GM12878 (cell line): ENCODE measurements around the gene TXNRD1.

ENCODE experiments used
- BCL3 ChIP-seq: IDR thresholded peaks from 2 replicates; pipeline ENCODE4 v1.6.1; 2011; ENCODE audit warnings: borderline replicate concordance, low read depth, mild to moderate bottlenecking, moderate library complexity, low read length; ENCODE audit not compliant: insufficient read depth, poor library complexity, severe bottlenecking
- CHD4 ChIP-seq: fragments of 200-600 bp; sonication (generic); IDR thresholded peaks from 2 replicates; pipeline ENCODE4 v1.6.1; 2016; ENCODE audit warnings: mild to moderate bottlenecking
- CTCF ChIP-seq, 3 experiments: IDR thresholded peaks in 2 of 3; conservative IDR thresholded peaks in 1 of 3; 2 replicates each; pipeline ENCODE4 v1.5.1; 2011; ENCODE audit warnings: low read depth in 3 of 3, low read length in 3 of 3, mild to moderate bottlenecking in 3 of 3, control low read depth in 2 of 3, moderate library complexity in 2 of 3, inconsistent platforms in 1 of 3, mixed read lengths in 1 of 3; ENCODE audit not compliant: control insufficient read depth in 2 of 3, insufficient read depth in 1 of 3; ENCODE audit errors: extremely low read depth in 1 of 3
- ETV6 ChIP-seq, 2 experiments: fragments of 450-650 bp in 1 of 2; IDR thresholded peaks in 1 of 2; conservative IDR thresholded peaks in 1 of 2; 2 replicates each; pipeline ENCODE4 v1.6.1; 2014; ENCODE audit warnings: antibody characterized with exemption in 1 of 2, borderline replicate concordance in 1 of 2, low read depth in 1 of 2, mild to moderate bottlenecking in 1 of 2, moderate library complexity in 1 of 2
- FOS ChIP-seq: IDR thresholded peaks from 3 replicates; pipeline ENCODE4 v1.6.1; 2011; ENCODE audit warnings: borderline replicate concordance; ENCODE audit not compliant: insufficient read length; ENCODE audit errors: extremely low read depth
- HDAC6 ChIP-seq: fragments of 200-600 bp; sonication (generic); IDR thresholded peaks from one replicate; pipeline ENCODE4 v1.8.0; 2017; ENCODE audit warnings: antibody characterized with exemption; ENCODE audit not compliant: unreplicated experiment
- JUNB ChIP-seq: IDR thresholded peaks from 2 replicates; pipeline ENCODE4 v1.6.1; 2016; ENCODE audit warnings: antibody characterized with exemption, mild to moderate bottlenecking
- KAT2A ChIP-seq: conservative IDR thresholded peaks from 2 replicates; pipeline ENCODE4 v1.6.1; 2011; ENCODE audit warnings: low read depth, low read length; ENCODE audit not compliant: control insufficient read depth
- MAX ChIP-seq: IDR thresholded peaks from 2 replicates; pipeline ENCODE4 v1.6.1; 2012; ENCODE audit warnings: low read depth, low read length, improper control_type of control experiment
- NR2C2 ChIP-seq: IDR thresholded peaks from 2 replicates; pipeline ENCODE4 v1.6.1; 2011; ENCODE audit warnings: borderline replicate concordance, low read depth; ENCODE audit not compliant: control insufficient read depth, insufficient read length
- POLR2A ChIP-seq: IDR thresholded peaks from 2 replicates; pipeline ENCODE4 v1.6.1; 2011; ENCODE audit warnings: low read depth, mild to moderate bottlenecking, low read length
- TAF1 ChIP-seq: IDR thresholded peaks from 2 replicates; pipeline ENCODE4 v1.6.1; 2011; ENCODE audit warnings: mild to moderate bottlenecking, low read depth, low read length, borderline replicate concordance
- TCF12 ChIP-seq: IDR thresholded peaks from 2 replicates; pipeline ENCODE4 v1.6.1; 2011; ENCODE audit warnings: low read depth, mild to moderate bottlenecking, low read length
- YBX1 ChIP-seq: fragments of 450-650 bp; IDR thresholded peaks from 2 replicates; pipeline ENCODE4 v1.6.1; 2016; ENCODE audit warnings: antibody characterized with exemption

- TF ChIP-seq TAF1 (no peak), YBX1 (no peak), FOS (no peak), CTCF (IDR thresholded peaks at IDR 0.05 in 2 of 3, conservative IDR thresholded peaks at IDR 0.05 in 1 of 3; ENCODE audit: control insufficient read depth in 2 of 3, extremely low read depth in 1 of 3, insufficient read depth in 1 of 3, low read depth in 3 of 3, low read length in 3 of 3) (no peak), CHD4 (no peak), HDAC6 (no peak), ETV6 (conservative IDR thresholded peaks at IDR 0.05 in 1 of 2, IDR thresholded peaks at IDR 0.05 in 1 of 2; ENCODE audit: borderline replicate concordance in 1 of 2, low read depth in 1 of 2) (no peak), POLR2A (no peak), KAT2A (no peak), BCL3 (no peak), NR2C2 (no peak), TCF12 (no peak), MAX (no peak), JUNB (no peak)
These were observed 76.4 kb downstream of the TXNRD1 start for GRCh38 chr12:104291867-104292524.
